SW480 (cell line): ENCODE data around the gene SBSN.

Experiments used
- DNase-seq: peaks from one replicate; pipeline ENCODE4 v3.0.0-alpha.2; 2016; ENCODE audit warnings: low spot score

Gene SBSN

GRCh38 chr19:35528218-35529038 lies at the start of gene SBSN:
TSS of gene SBSN (minus strand) at chr19:35528311. CDS start at chr19:35528281, 30 bp downstream.
- no peak for DNase-seq

- no peak for DNase-seq
These were observed 43.4 kb upstream of the SBSN start for GRCh38 chr19:35571406-35571965.

GRCh38 chr19:35569281-35569781 lies 41.2 kb upstream of the SBSN start:
- DNase-seq: no peak

GRCh38 chr19:35566738-35567137 lies 38.6 kb upstream of the SBSN start:
- DNase-seq: no peak

GRCh38 chr19:35565016-35565856 lies 37.1 kb upstream of the SBSN start:
- DNase-seq: no peak

- DNase-seq: no peak
These were observed 35.2 kb upstream of the SBSN start, which contains the start of gene ATP4A for GRCh38 chr19:35563207-35563829. TSS of gene ATP4A (minus strand) at chr19:35563658. CDS start at chr19:35563629, 29 bp downstream.

GRCh38 chr19:35562776-35563175 lies 34.7 kb upstream of the SBSN start:
- no peak for DNase-seq

- DNase-seq: no peak
These were observed 34.2 kb upstream of the SBSN start for GRCh38 chr19:35562336-35562735.

- DNase-seq: no peak
These were observed 33.3 kb upstream of the SBSN start for GRCh38 chr19:35561436-35561835.

GRCh38 chr19:35560677-35561076 lies 32.6 kb upstream of the SBSN start:
- peak; percentile 43 for DNase-seq

GRCh38 chr19:35560271-35560670 lies 32.2 kb upstream of the SBSN start:
- DNase-seq: no peak

GRCh38 chr19:35559781-35560180 lies 31.7 kb upstream of the SBSN start:
- no peak for DNase-seq

- DNase-seq: no peak
These were observed 31.2 kb upstream of the SBSN start for GRCh38 chr19:35559281-35559659.

- DNase-seq: no peak
These were observed 30.5 kb upstream of the SBSN start for GRCh38 chr19:35558400-35559280.

- no peak for DNase-seq
These were observed 29.7 kb upstream of the SBSN start for GRCh38 chr19:35557539-35558399.

- DNase-seq: no peak
These were observed 28.9 kb upstream of the SBSN start for GRCh38 chr19:35556846-35557538.

GRCh38 chr19:35556025-35556590 lies 28.0 kb upstream of the SBSN start:
- DNase-seq: no peak

- DNase-seq: peak; percentile 79
These were observed 27.3 kb upstream of the SBSN start for GRCh38 chr19:35555301-35556005.
